GF-D8 (cell line): ENCODE results near the gene ZNF324B.
"Not testable (repeated sequence)": the region's sequence is repeated elsewhere in the genome, so short reads cannot be mapped to it uniquely, and the experiment has no call there.

ENCODE experiments used
- DNase-seq: peaks from one replicate; lab custom pipeline; 2025; lab: John Stamatoyannopoulos, UW

The ZNF324B gene

GRCh38 chr19:58455306-58455705 lies 3.9 kb downstream of the ZNF324B start:
- no peak for DNase-seq

GRCh38 chr19:58456111-58456510 lies 4.7 kb downstream of the ZNF324B start:
- DNase-seq = no peak

GRCh38 chr19:58460039-58460438 lies 8.6 kb downstream of the ZNF324B start:
- DNase-seq = no peak

- no peak for DNase-seq
These were observed 14.8 kb downstream of the ZNF324B start for GRCh38 chr19:58466089-58466759.

- DNase-seq = peak; percentile 78
These were observed 15.6 kb downstream of the ZNF324B start, which contains the start of gene ZNF324 for GRCh38 chr19:58466760-58467589. TSS of gene ZNF324 (plus strand) at chr19:58467080. CDS start at chr19:58469186, 2,106 bp downstream.

GRCh38 chr19:58468216-58468839 lies 16.9 kb downstream of the ZNF324B start:
- DNase-seq = no peak

- DNase-seq = no peak
These were observed 18.0 kb downstream of the ZNF324B start for GRCh38 chr19:58469241-58470013.

- not testable (repeated sequence) for DNase-seq
These were observed 19.6 kb downstream of the ZNF324B start for GRCh38 chr19:58470837-58471543.

GRCh38 chr19:58471736-58472135 lies 20.3 kb downstream of the ZNF324B start:
- no peak for DNase-seq

- DNase-seq = no peak
These were observed 22.4 kb downstream of the ZNF324B start for GRCh38 chr19:58473775-58474174.

GRCh38 chr19:58474291-58474996 lies 23.0 kb downstream of the ZNF324B start:
- DNase-seq = no peak

- DNase-seq = no peak
These were observed 23.7 kb downstream of the ZNF324B start for GRCh38 chr19:58474997-58475713.

GRCh38 chr19:58475714-58476497 lies 24.5 kb downstream of the ZNF324B start, which contains the start of gene ZNF446:
TSS of gene ZNF446 (plus strand) at chr19:58476352. CDS start at chr19:58477219, 867 bp downstream.
- peak; percentile 89 for DNase-seq

- DNase-seq = no peak
These were observed 25.1 kb downstream of the ZNF324B start for GRCh38 chr19:58476498-58477015.

- no peak for DNase-seq
These were observed 25.7 kb downstream of the ZNF324B start for GRCh38 chr19:58477130-58477529.

GRCh38 chr19:58477871-58478270 lies 26.4 kb downstream of the ZNF324B start:
- DNase-seq = no peak

- no peak for DNase-seq
These were observed 27.9 kb downstream of the ZNF324B start for GRCh38 chr19:58479303-58479702.

- DNase-seq = no peak
These were observed 28.5 kb downstream of the ZNF324B start for GRCh38 chr19:58479736-58480480.
